Measurements from ENCODE around the gene SNAP47.

Gene SNAP47

DNA sequence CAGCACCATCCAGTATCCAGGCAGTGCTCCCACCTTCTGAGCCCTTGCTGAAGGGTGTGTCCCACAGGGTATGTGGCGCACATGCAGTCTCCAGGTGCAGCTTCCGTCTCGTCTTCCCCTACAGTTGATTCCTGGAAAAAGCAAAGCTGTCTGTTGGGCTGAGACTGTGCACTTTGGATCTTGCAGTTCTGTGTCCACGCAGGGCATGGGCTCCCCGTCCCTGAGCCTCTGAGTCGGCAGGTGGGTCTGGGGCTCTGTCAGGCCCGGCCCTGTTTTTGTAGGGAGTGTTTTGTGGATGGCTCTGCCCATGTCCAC, 32.8 kb downstream of the SNAP47 start:
- peaks cover 24% of the 10 kb centered on the region for H3K36me3 ChIP-seq (ENCODE audit: control insufficient read depth, low read length)

DNA sequence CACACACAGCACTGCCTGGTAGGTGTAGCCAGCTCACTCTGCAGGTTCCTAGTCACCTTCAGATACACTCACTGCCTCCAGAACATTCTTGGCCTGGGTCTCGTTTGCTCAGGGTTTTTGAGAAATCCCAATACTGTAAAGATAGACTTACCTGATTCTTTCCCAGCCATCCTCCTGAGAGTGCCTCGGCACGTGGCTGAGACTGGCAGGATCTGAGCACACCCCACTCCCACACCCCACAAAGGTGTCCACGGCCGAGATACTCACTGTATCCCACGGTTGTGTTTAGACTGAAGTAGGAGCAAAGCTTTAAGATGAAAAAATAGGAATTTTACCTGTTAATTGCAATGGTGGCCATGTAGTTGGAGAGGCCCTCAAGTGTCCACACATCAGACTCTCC, 33.4 kb downstream of the SNAP47 start:
- Histone ChIP-seq H3K9me3 (ENCODE audit: control insufficient read depth, insufficient read depth, low read length) (no peaks in the 10 kb centered on the region), H3K27me3 (ENCODE audit: control insufficient read depth, low read length) (no peaks in the 10 kb centered on the region), H3K4me1 (ENCODE audit: control insufficient read depth, low read length) (no peaks in the 10 kb centered on the region), H3K4me2 (ENCODE audit: low read length) (no peak overlapping the region), H4K20me1 (ENCODE audit: control insufficient read depth, insufficient read depth, low read depth, low read length) (peaks cover 6% of the 10 kb centered on the region; the same call in 1 of the 2 replicates), H3F3A (ENCODE audit: control insufficient read depth, insufficient read depth) (no peaks in the 10 kb centered on the region), H3K36me3 (ENCODE audit: control insufficient read depth, low read length) (peaks cover 24% of the 10 kb centered on the region), H3K9me2 (replicated peaks; ENCODE audit: control insufficient read depth, low read length) (no peaks in the 10 kb centered on the region), H3K79me2 (ENCODE audit: control insufficient read depth, low read length) (no peaks in the 10 kb centered on the region), H3K4me3 (ENCODE audit: low read length) (no peak overlapping the region), H3K27ac (ENCODE audit: low read depth, low read length) (no peak overlapping the region)
- TF ChIP-seq EZH2phosphoT487 (IDR thresholded peaks at IDR 0.05; ENCODE audit: borderline replicate concordance, low read length): no peak
- TF ChIP-seq, protein P1, sequence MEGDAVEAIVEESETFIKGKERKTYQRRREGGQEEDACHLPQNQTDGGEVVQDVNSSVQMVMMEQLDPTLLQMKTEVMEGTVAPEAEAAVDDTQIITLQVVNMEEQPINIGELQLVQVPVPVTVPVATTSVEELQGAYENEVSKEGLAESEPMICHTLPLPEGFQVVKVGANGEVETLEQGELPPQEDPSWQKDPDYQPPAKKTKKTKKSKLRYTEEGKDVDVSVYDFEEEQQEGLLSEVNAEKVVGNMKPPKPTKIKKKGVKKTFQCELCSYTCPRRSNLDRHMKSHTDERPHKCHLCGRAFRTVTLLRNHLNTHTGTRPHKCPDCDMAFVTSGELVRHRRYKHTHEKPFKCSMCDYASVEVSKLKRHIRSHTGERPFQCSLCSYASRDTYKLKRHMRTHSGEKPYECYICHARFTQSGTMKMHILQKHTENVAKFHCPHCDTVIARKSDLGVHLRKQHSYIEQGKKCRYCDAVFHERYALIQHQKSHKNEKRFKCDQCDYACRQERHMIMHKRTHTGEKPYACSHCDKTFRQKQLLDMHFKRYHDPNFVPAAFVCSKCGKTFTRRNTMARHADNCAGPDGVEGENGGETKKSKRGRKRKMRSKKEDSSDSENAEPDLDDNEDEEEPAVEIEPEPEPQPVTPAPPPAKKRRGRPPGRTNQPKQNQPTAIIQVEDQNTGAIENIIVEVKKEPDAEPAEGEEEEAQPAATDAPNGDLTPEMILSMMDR (IDR thresholded peaks at IDR 0.05; ENCODE audit: low read depth, low read length, poor library complexity, severe bottlenecking): no peak

More for the DNA sequence above, 32.8 kb downstream of the SNAP47 start:
- Histone ChIP-seq H3K27me3 (ENCODE audit: control insufficient read depth, low read length) (no peaks in the 10 kb centered on the region), H3K4me1 (ENCODE audit: control insufficient read depth, low read length) (no peaks in the 10 kb centered on the region), H3K9me3 (ENCODE audit: control insufficient read depth, insufficient read depth, low read length) (no peaks in the 10 kb centered on the region), H3F3A (ENCODE audit: control insufficient read depth, insufficient read depth) (no peaks in the 10 kb centered on the region), H3K4me2 (ENCODE audit: low read length) (no peak overlapping the region), H3K27ac (ENCODE audit: low read depth, low read length) (no peak overlapping the region), H3K79me2 (ENCODE audit: control insufficient read depth, low read length) (peaks cover 2% of the 10 kb centered on the region; the same call in 1 of the 2 replicates), H4K20me1 (ENCODE audit: control insufficient read depth, insufficient read depth, low read depth, low read length) (peaks cover 6% of the 10 kb centered on the region; the same call in 1 of the 2 replicates), H3K4me3 (ENCODE audit: low read length) (no peak overlapping the region), H3K9me2 (replicated peaks; ENCODE audit: control insufficient read depth, low read length) (no peaks in the 10 kb centered on the region)
- TF ChIP-seq, protein P1 (IDR thresholded peaks at IDR 0.05; ENCODE audit: low read depth, low read length, poor library complexity, severe bottlenecking): no peak
- TF ChIP-seq EZH2phosphoT487 (IDR thresholded peaks at IDR 0.05; ENCODE audit: borderline replicate concordance, low read length): no peak

DNA sequence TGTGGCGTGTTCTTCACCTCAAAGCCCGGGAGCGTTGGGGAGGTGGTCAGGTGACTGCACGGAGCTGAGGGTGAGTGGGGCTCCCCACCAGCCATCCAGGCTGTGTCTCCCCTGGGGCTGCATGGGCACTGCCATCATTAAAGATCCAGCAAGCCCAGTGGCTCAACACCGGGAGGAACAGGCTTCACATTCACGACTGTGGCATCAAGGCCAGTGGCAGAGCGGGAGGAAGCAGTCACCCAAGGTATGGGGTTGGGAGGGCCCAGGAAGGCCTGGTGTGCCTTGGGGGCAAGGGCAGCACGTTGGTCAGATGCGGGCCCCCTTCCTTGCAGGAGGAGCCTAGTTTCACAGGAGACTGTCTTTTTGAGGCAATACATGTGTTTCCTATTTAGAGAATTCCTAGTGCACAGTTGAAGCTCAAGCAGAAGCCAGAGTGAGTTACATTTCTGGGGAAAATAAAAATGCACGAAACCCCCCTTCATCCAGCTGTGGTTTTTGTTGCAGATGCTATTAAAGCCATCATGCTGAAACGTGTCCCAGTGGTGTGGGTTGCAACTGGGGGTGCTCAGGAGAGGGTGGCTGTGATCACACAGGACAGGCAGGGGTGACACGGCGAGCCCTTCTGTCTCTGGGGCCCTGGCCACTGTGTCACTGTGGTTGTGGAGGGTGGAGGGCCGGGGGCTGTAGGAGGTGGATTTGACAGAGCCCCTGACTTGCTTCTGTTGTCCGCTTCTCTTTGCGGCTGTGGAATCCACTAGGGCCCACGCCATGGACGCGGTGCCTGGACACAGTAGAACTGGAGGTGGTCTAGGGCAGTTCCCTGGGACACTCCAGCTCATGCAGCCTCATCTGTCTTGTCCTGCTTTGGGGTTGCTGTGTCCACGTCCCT, 34.1 kb downstream of the SNAP47 start:
- Histone ChIP-seq H3K27me3 (ENCODE audit: control insufficient read depth, low read length) (no peaks in the 10 kb centered on the region), H3K9me2 (replicated peaks; ENCODE audit: control insufficient read depth, low read length) (no peaks in the 10 kb centered on the region), H3K4me2 (ENCODE audit: low read length) (no peak overlapping the region), H3K4me3 (ENCODE audit: low read length) (no peak overlapping the region), H3K9me3 (ENCODE audit: control insufficient read depth, insufficient read depth, low read length) (no peaks in the 10 kb centered on the region), H4K20me1 (ENCODE audit: control insufficient read depth, insufficient read depth, low read depth, low read length) (peaks cover 6% of the 10 kb centered on the region; the same call in 1 of the 2 replicates), H3K79me2 (ENCODE audit: control insufficient read depth, low read length) (no peaks in the 10 kb centered on the region), H3K27ac (ENCODE audit: low read depth, low read length) (no peak overlapping the region), H3F3A (ENCODE audit: control insufficient read depth, insufficient read depth) (no peaks in the 10 kb centered on the region), H3K36me3 (ENCODE audit: control insufficient read depth, low read length) (peaks cover 24% of the 10 kb centered on the region), H3K4me1 (ENCODE audit: control insufficient read depth, low read length) (no peaks in the 10 kb centered on the region)
- TF ChIP-seq EZH2phosphoT487 (IDR thresholded peaks at IDR 0.05; ENCODE audit: borderline replicate concordance, low read length): no peak
- TF ChIP-seq, protein P1 (IDR thresholded peaks at IDR 0.05; ENCODE audit: low read depth, low read length, poor library complexity, severe bottlenecking): no peak
